ENCODE data around the gene NRXN3. TPM values are rescaled to one million over a fixed set of nuclear protein-coding genes. Genes with fewer than 3 reads are reported as not detected.
A peak's percentile ranks its signal among the peaks of the same experiment; 100 is the strongest.

The NRXN3 gene
- polyA plus RNA-seq, 1 of the 3 experiments (the other 2 are of a cell fraction), result 1.6 TPM

GRCh38 chr14:79602045-79602444 is 1431.9 kb downstream of the NRXN3 start (continued):
- no peak for TF ChIP-seq MEF2A (IDR thresholded peaks at IDR 0.05; ENCODE audit: borderline replicate concordance, low read depth)
- TF ChIP-seq GABPA (IDR thresholded peaks at IDR 0.05; ENCODE audit: low read depth), result no peak
- TF ChIP-seq FOXJ3 (CRISPR knock-in tag; IDR thresholded peaks at IDR 0.05), result no peak
- TF ChIP-seq RCOR1 (IDR thresholded peaks at IDR 0.05; ENCODE audit: low read length), result no peak
- no peak for TF ChIP-seq ELF1 (IDR thresholded peaks at IDR 0.05)

GRCh38 chr14:79602742-79603141 is 1432.6 kb downstream of the NRXN3 start:
- Histone ChIP-seq H3K27ac (ENCODE audit: low read depth in 2 of 2, low read length in 1 of 2) (no peak overlapping the region), H3K9me3 (no peaks in the 10 kb centered on the region), H3K9me2 (no peaks in the 10 kb centered on the region), H3K4me2 (no peak overlapping the region), H3K36me3 (replicated peaks in 1 of 2; ENCODE audit: control insufficient read depth in 1 of 2, insufficient read depth in 2 of 2, low read length in 1 of 2) (no peaks in the 10 kb centered on the region), H3K79me2 (ENCODE audit: insufficient read depth) (no peaks in the 10 kb centered on the region), H2AFZ (ENCODE audit: low read depth) (no peak overlapping the region), H3K4me3 (ENCODE audit: low read depth in 2 of 2, low read length in 1 of 2) (no peak overlapping the region), H3K4me1 (ENCODE audit: control insufficient read depth in 1 of 2, insufficient read depth in 2 of 2, low read depth in 1 of 2, low read length in 1 of 2) (peaks cover 2 to 10% of the 10 kb centered on the region in 2 experiments; a peak in 2 of 4 replicates), H3K27me3 (ENCODE audit: insufficient read depth) (no peaks in the 10 kb centered on the region), H4K20me1 (ENCODE audit: insufficient read depth) (no peaks in the 10 kb centered on the region), H3K9ac (no peak overlapping the region), H3F3A (replicated peaks; ENCODE audit: insufficient read depth) (no peaks in the 10 kb centered on the region)
- WGBS (ENCODE audit: low lambda C conversion rate), result 35% methylated on average over 3 of the region's 3 CpGs
- TF ChIP-seq FOSL2 (IDR thresholded peaks at IDR 0.05; ENCODE audit: borderline replicate concordance, low read depth) (no peak), TCF12 (IDR thresholded peaks at IDR 0.05) (no peak), NFIC (IDR thresholded peaks at IDR 0.05; ENCODE audit: borderline replicate concordance) (no peak), FOXJ3 (CRISPR knock-in tag; IDR thresholded peaks at IDR 0.05) (no peak), ZBTB33 (IDR thresholded peaks at IDR 0.05; ENCODE audit: borderline replicate concordance, low read depth) (no peak), FOXM1 (IDR thresholded peaks at IDR 0.05; ENCODE audit: low read depth) (no peak), SIN3A (IDR thresholded peaks at IDR 0.05; ENCODE audit: borderline replicate concordance, low read depth, low read length) (no peak), MAX (IDR thresholded peaks at IDR 0.05; ENCODE audit: low read depth) (no peak), NRF1 (IDR thresholded peaks at IDR 0.05; ENCODE audit: low read depth, low read length) (no peak), MXI1 (IDR thresholded peaks at IDR 0.05; ENCODE audit: low read depth, low read length) (no peak), MEF2A (IDR thresholded peaks at IDR 0.05; ENCODE audit: borderline replicate concordance, low read depth) (no peak)
- no peak for DNase-seq
- ChIA-PET CTCF (interaction anchor here (0.7 kb wide), 1 partner anchor 23 kb away, joined by 3 read pairs; no protein-coding TSS in a partner anchor), POLR2A (no interaction called here)

- Histone ChIP-seq H3K36me3 (replicated peaks in 1 of 2; ENCODE audit: control insufficient read depth in 1 of 2, insufficient read depth in 2 of 2, low read length in 1 of 2) (no peaks in the 10 kb centered on the region), H3F3A (replicated peaks; ENCODE audit: insufficient read depth) (no peaks in the 10 kb centered on the region), H2AFZ (ENCODE audit: low read depth) (no peak overlapping the region), H3K27ac (ENCODE audit: low read depth in 2 of 2, low read length in 1 of 2) (no peak overlapping the region), H3K27me3 (ENCODE audit: insufficient read depth) (no peaks in the 10 kb centered on the region), H3K4me2 (no peak overlapping the region), H3K9me3 (no peaks in the 10 kb centered on the region), H3K79me2 (ENCODE audit: insufficient read depth) (no peaks in the 10 kb centered on the region), H3K9ac (no peak overlapping the region), H3K9me2 (no peaks in the 10 kb centered on the region), H4K20me1 (ENCODE audit: insufficient read depth) (no peaks in the 10 kb centered on the region), H3K4me1 (ENCODE audit: control insufficient read depth in 1 of 2, insufficient read depth in 2 of 2, low read depth in 1 of 2, low read length in 1 of 2) (peaks cover 0 to 2% of the 10 kb centered on the region in 2 experiments; a peak in 1 of 4 replicates), H3K4me3 (ENCODE audit: low read depth in 2 of 2, low read length in 1 of 2) (no peak overlapping the region)
- ChIA-PET CTCF (no interaction called here), POLR2A (no interaction called here)
- DNase-seq, result peak; percentile 7
- WGBS (ENCODE audit: low lambda C conversion rate), result 17% methylated on average over 4 of the region's 4 CpGs
- TF ChIP-seq MXI1 (IDR thresholded peaks at IDR 0.05; ENCODE audit: low read depth, low read length) (no peak), EZH2phosphoT487 (IDR thresholded peaks at IDR 0.05; ENCODE audit: borderline replicate concordance, low read depth) (no peak), GABPA (IDR thresholded peaks at IDR 0.05; ENCODE audit: low read depth) (no peak), RXRA (IDR thresholded peaks at IDR 0.05; ENCODE audit: borderline replicate concordance, low read depth) (no peak), TCF12 (IDR thresholded peaks at IDR 0.05) (no peak), POLR2AphosphoS5 (IDR thresholded peaks at IDR 0.05; ENCODE audit: low read depth, low read length) (no peak), GATA2 (CRISPR knock-in tag; IDR thresholded peaks at IDR 0.05) (no peak), RCOR1 (IDR thresholded peaks at IDR 0.05; ENCODE audit: low read length) (no peak), RAD21 (IDR thresholded peaks at IDR 0.05; ENCODE audit: low read length) (no peak), JUND (IDR thresholded peaks at IDR 0.05) (no peak), CHD2 (IDR thresholded peaks at IDR 0.05; ENCODE audit: low read length, partially characterized antibody) (no peak), SIN3A (IDR thresholded peaks at IDR 0.05; ENCODE audit: borderline replicate concordance, low read depth, low read length) (no peak), CTCF (IDR thresholded peaks at IDR 0.05) (no peak), FOSL2 (IDR thresholded peaks at IDR 0.05; ENCODE audit: borderline replicate concordance, low read depth) (no peak)
These were observed 1435.7 kb downstream of the NRXN3 start for GRCh38 chr14:79605849-79606248.

All from SK-N-SH (cell line).